WTC11 (cell line): ENCODE measurements around the gene XPR1. TPM values are rescaled to one million over a fixed set of nuclear protein-coding genes. Genes with fewer than 3 reads are reported as not detected.

Source experiments
- ATAC-seq: fragments of 200-7000 bp; cut with Tn5 transposase; 2 replicates; pipeline ENCODE4 v1.10.0; 2021; ENCODE audit warnings: mild to moderate bottlenecking, moderate library complexity
- CTCF ChIA-PET: fragments of 300-600 bp; sonication (Branson Sonifier 250); formaldehyde crosslinking; loops from one replicate; lab custom pipeline; 2021; ENCODE audit warnings: antibody characterized with exemption; lab: Charles Lee
- POLR2A ChIA-PET: fragments of 350-600 bp; sonication (Branson Sonifier 250); formaldehyde crosslinking; loops from one replicate; lab custom pipeline; 2021; ENCODE audit warnings: antibody characterized with exemption; lab: Charles Lee
- DNase-seq: peaks from one replicate; pipeline ENCODE4 v3.0.0; 2021; ENCODE audit warnings: low spot score
- H3K27ac Mint-ChIP-seq: 2 replicates; pipeline ENCODE4 v1.8.0; 2021; ENCODE audit warnings: mixed read lengths
- H3K27me3 Mint-ChIP-seq: 2 replicates; pipeline ENCODE4 v1.8.0; 2021; ENCODE audit warnings: low read depth, mild to moderate bottlenecking, moderate library complexity, mixed read lengths
- H3K36me3 Mint-ChIP-seq: 2 replicates; pipeline ENCODE4 v1.8.0; 2021; ENCODE audit warnings: mixed read lengths
- H3K4me1 Mint-ChIP-seq: 2 replicates; pipeline ENCODE4 v1.8.0; 2022; ENCODE audit warnings: mixed read lengths
- H3K4me3 Mint-ChIP-seq: 2 replicates; pipeline ENCODE4 v1.8.0; 2021; ENCODE audit warnings: mild to moderate bottlenecking, moderate library complexity, mixed read lengths
- H3K9me3 Mint-ChIP-seq: 2 replicates; pipeline ENCODE4 v1.8.0; 2021; ENCODE audit warnings: mixed read lengths
- ATF6 ChIP-seq: sonication (generic); formaldehyde crosslinking; IDR thresholded peaks from 2 replicates; pipeline ENCODE4 v1.8.1; 2023; ENCODE audit warnings: mild to moderate bottlenecking, missing genetic modification reagents
- CREM ChIP-seq: sonication (generic); formaldehyde crosslinking; IDR thresholded peaks from 2 replicates; pipeline ENCODE4 v1.8.1; 2022; ENCODE audit warnings: mild to moderate bottlenecking, missing genetic modification reagents, moderate library complexity
- FOXP1 ChIP-seq: sonication (generic); formaldehyde crosslinking; IDR thresholded peaks from 2 replicates; pipeline ENCODE4 v1.8.0; 2022; ENCODE audit warnings: missing genetic modification reagents, mild to moderate bottlenecking, moderate library complexity, borderline replicate concordance
- FOXP4 ChIP-seq: sonication (generic); formaldehyde crosslinking; IDR thresholded peaks from 2 replicates; pipeline ENCODE4 v1.8.0; 2022; ENCODE audit warnings: mild to moderate bottlenecking, missing genetic modification reagents
- IRF2 ChIP-seq: sonication (generic); formaldehyde crosslinking; IDR thresholded peaks from 2 replicates; pipeline ENCODE4 v1.8.0; 2022; ENCODE audit warnings: low read depth, missing genetic modification reagents, borderline replicate concordance
- MYBL2 ChIP-seq: sonication (generic); formaldehyde crosslinking; IDR thresholded peaks from 2 replicates; pipeline ENCODE4 v1.8.1; 2023; ENCODE audit warnings: mild to moderate bottlenecking, moderate library complexity, missing genetic modification reagents
- PRDM15 ChIP-seq: sonication (generic); formaldehyde crosslinking; IDR thresholded peaks from 2 replicates; pipeline ENCODE4 v1.8.0; 2022; ENCODE audit warnings: missing genetic modification reagents
- USF1 ChIP-seq: sonication (generic); formaldehyde crosslinking; IDR thresholded peaks from 2 replicates; pipeline ENCODE4 v1.8.0; 2022; ENCODE audit warnings: mild to moderate bottlenecking, missing genetic modification reagents
- ZNF232 ChIP-seq: sonication (generic); formaldehyde crosslinking; IDR thresholded peaks from 2 replicates; pipeline ENCODE4 v1.8.0; 2022; ENCODE audit warnings: mild to moderate bottlenecking, missing genetic modification reagents
- total RNA-seq: library from RNA; stranded (reverse); gene quantifications from 3 replicates; pipeline ENCODE4 v1.2.3, GENCODE V29; 2021
- TF ChIP-seq, protein P1 (sequence below): sonication (generic); formaldehyde crosslinking; IDR thresholded peaks from 2 replicates; pipeline ENCODE4 v1.8.1; 2023; ENCODE audit warnings: mild to moderate bottlenecking, missing genetic modification reagents, moderate library complexity
- TF ChIP-seq, protein P2 (sequence below): sonication (generic); formaldehyde crosslinking; IDR thresholded peaks from 2 replicates; pipeline ENCODE4 v1.8.0; 2022; ENCODE audit warnings: mild to moderate bottlenecking, missing genetic modification reagents
- TF ChIP-seq, protein P3 (sequence below): sonication (generic); formaldehyde crosslinking; IDR thresholded peaks from 2 replicates; pipeline ENCODE4 v1.8.1; 2023; ENCODE audit warnings: mild to moderate bottlenecking, missing genetic modification reagents, borderline replicate concordance
- TF ChIP-seq, protein P4 (sequence below): sonication (generic); formaldehyde crosslinking; IDR thresholded peaks from 2 replicates; pipeline ENCODE4 v1.8.1; 2022; ENCODE audit warnings: low read depth, mild to moderate bottlenecking, moderate library complexity, missing genetic modification reagents, borderline replicate concordance
- TF ChIP-seq, protein P5 (sequence below): sonication (generic); formaldehyde crosslinking; IDR thresholded peaks from 2 replicates; pipeline ENCODE4 v1.8.1; 2022; ENCODE audit warnings: mild to moderate bottlenecking, missing genetic modification reagents, moderate library complexity, borderline replicate concordance
- TF ChIP-seq, protein P6 (sequence below): sonication (generic); formaldehyde crosslinking; IDR thresholded peaks from 2 replicates; pipeline ENCODE4 v1.8.1; 2022; ENCODE audit warnings: low read depth, missing genetic modification reagents, borderline replicate concordance

The XPR1 gene
- total RNA-seq, 1 experiment from 2014 or later = 34.6 TPM

DNA sequence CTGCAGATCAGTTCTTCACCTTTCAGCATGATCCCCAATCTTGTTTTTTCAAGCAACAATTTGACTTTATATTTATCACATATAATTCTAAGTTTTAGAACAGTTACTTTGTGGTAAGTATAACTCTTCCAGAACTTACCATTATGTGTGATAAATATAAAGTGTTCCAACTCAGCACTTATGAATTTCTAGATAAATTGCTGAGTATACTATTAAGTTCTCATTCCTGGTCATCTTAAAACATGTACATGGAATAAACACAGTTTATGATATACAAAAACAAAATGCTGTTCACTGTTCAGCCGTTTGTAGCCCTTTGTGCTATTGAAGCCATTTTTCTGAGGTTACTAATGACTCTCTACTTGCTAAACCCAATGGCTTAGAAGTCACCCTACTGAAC, 5.1 kb upstream of the XPR1 start:
- no peak overlapping the region for H3K4me3 Mint-ChIP-seq
- peaks cover 12% of the 10 kb centered on the region for H3K4me1 Mint-ChIP-seq
- ATAC-seq (no peak), DNase-seq (no peak)
- TF ChIP-seq FOXP1 (CRISPR knock-in tag) = no peak
- TF ChIP-seq, protein P1, sequence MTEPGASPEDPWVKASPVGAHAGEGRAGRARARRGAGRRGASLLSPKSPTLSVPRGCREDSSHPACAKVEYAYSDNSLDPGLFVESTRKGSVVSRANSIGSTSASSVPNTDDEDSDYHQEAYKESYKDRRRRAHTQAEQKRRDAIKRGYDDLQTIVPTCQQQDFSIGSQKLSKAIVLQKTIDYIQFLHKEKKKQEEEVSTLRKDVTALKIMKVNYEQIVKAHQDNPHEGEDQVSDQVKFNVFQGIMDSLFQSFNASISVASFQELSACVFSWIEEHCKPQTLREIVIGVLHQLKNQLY (CRISPR knock-in tag) = no peak
- TF ChIP-seq, protein P2, sequence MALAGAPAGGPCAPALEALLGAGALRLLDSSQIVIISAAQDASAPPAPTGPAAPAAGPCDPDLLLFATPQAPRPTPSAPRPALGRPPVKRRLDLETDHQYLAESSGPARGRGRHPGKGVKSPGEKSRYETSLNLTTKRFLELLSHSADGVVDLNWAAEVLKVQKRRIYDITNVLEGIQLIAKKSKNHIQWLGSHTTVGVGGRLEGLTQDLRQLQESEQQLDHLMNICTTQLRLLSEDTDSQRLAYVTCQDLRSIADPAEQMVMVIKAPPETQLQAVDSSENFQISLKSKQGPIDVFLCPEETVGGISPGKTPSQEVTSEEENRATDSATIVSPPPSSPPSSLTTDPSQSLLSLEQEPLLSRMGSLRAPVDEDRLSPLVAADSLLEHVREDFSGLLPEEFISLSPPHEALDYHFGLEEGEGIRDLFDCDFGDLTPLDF (CRISPR knock-in tag) = no peak
- no peak for TF ChIP-seq PRDM15 (CRISPR knock-in tag)
- TF ChIP-seq IRF2 (CRISPR knock-in tag) = no peak
- TF ChIP-seq, protein P3, sequence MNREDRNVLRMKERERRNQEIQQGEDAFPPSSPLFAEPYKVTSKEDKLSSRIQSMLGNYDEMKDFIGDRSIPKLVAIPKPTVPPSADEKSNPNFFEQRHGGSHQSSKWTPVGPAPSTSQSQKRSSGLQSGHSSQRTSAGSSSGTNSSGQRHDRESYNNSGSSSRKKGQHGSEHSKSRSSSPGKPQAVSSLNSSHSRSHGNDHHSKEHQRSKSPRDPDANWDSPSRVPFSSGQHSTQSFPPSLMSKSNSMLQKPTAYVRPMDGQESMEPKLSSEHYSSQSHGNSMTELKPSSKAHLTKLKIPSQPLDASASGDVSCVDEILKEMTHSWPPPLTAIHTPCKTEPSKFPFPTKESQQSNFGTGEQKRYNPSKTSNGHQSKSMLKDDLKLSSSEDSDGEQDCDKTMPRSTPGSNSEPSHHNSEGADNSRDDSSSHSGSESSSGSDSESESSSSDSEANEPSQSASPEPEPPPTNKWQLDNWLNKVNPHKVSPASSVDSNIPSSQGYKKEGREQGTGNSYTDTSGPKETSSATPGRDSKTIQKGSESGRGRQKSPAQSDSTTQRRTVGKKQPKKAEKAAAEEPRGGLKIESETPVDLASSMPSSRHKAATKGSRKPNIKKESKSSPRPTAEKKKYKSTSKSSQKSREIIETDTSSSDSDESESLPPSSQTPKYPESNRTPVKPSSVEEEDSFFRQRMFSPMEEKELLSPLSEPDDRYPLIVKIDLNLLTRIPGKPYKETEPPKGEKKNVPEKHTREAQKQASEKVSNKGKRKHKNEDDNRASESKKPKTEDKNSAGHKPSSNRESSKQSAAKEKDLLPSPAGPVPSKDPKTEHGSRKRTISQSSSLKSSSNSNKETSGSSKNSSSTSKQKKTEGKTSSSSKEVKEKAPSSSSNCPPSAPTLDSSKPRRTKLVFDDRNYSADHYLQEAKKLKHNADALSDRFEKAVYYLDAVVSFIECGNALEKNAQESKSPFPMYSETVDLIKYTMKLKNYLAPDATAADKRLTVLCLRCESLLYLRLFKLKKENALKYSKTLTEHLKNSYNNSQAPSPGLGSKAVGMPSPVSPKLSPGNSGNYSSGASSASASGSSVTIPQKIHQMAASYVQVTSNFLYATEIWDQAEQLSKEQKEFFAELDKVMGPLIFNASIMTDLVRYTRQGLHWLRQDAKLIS (CRISPR knock-in tag) = no peak
- TF ChIP-seq CREM (CRISPR knock-in tag) = no peak
- CTCF ChIA-PET = no interaction called here
- H3K27ac Mint-ChIP-seq = no peak overlapping the region
- H3K27me3 Mint-ChIP-seq = no peaks in the 10 kb centered on the region
- POLR2A ChIA-PET = no interaction called here
- H3K36me3 Mint-ChIP-seq = no peaks in the 10 kb centered on the region
- H3K9me3 Mint-ChIP-seq = no peaks in the 10 kb centered on the region

- H3K27ac Mint-ChIP-seq = no peak overlapping the region
- ATAC-seq = no peak
- no peak overlapping the region for H3K4me3 Mint-ChIP-seq
- no peaks in the 10 kb centered on the region for H3K36me3 Mint-ChIP-seq
- H3K9me3 Mint-ChIP-seq = no peaks in the 10 kb centered on the region
- ChIA-PET POLR2A (no interaction called here), CTCF (no interaction called here)
- DNase-seq = no peak
- H3K4me1 Mint-ChIP-seq = peaks cover 12% of the 10 kb centered on the region
- no peaks in the 10 kb centered on the region for H3K27me3 Mint-ChIP-seq
- TF ChIP-seq IRF2 (CRISPR knock-in tag) (no peak), MYBL2 (CRISPR knock-in tag) (no peak), FOXP4 (CRISPR knock-in tag) (no peak), ATF6 (no peak), ZNF232 (CRISPR knock-in tag) (no peak), USF1 (CRISPR knock-in tag) (no peak)
- TF ChIP-seq, protein P4, sequence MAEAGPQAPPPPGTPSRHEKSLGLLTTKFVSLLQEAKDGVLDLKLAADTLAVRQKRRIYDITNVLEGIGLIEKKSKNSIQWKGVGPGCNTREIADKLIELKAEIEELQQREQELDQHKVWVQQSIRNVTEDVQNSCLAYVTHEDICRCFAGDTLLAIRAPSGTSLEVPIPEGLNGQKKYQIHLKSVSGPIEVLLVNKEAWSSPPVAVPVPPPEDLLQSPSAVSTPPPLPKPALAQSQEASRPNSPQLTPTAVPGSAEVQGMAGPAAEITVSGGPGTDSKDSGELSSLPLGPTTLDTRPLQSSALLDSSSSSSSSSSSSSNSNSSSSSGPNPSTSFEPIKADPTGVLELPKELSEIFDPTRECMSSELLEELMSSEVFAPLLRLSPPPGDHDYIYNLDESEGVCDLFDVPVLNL (CRISPR knock-in tag) = no peak
- TF ChIP-seq, protein P5, sequence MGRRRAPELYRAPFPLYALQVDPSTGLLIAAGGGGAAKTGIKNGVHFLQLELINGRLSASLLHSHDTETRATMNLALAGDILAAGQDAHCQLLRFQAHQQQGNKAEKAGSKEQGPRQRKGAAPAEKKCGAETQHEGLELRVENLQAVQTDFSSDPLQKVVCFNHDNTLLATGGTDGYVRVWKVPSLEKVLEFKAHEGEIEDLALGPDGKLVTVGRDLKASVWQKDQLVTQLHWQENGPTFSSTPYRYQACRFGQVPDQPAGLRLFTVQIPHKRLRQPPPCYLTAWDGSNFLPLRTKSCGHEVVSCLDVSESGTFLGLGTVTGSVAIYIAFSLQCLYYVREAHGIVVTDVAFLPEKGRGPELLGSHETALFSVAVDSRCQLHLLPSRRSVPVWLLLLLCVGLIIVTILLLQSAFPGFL (CRISPR knock-in tag) = no peak
- TF ChIP-seq, protein P6, sequence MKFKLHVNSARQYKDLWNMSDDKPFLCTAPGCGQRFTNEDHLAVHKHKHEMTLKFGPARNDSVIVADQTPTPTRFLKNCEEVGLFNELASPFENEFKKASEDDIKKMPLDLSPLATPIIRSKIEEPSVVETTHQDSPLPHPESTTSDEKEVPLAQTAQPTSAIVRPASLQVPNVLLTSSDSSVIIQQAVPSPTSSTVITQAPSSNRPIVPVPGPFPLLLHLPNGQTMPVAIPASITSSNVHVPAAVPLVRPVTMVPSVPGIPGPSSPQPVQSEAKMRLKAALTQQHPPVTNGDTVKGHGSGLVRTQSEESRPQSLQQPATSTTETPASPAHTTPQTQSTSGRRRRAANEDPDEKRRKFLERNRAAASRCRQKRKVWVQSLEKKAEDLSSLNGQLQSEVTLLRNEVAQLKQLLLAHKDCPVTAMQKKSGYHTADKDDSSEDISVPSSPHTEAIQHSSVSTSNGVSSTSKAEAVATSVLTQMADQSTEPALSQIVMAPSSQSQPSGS (CRISPR knock-in tag) = no peak
Observed at GRCh38 chr1:180627411-180627810, 4.4 kb upstream of the XPR1 start.
